Panc1 (cell line): ENCODE results near the gene DHRS7C. TPM values are rescaled to one million over a fixed set of nuclear protein-coding genes. Genes with fewer than 3 reads are reported as not detected.

Experiments
- ATAC-seq: fragments of 200-7000 bp; cut with Tn5 transposase; 2 replicates; pipeline ENCODE4 v1.9.1; 2020; ENCODE audit warnings: mild to moderate bottlenecking, moderate library complexity
- BruUV-seq: library from RNA; stranded (reverse); fragments of 400-500 nt; replicated peaks from 2 replicates; lab custom pipeline; 2021; lab: Mats Ljungman, UMichigan
- CTCF ChIA-PET: fragments of 300-600 bp; sonication (Branson Sonifier 250); formaldehyde crosslinking; loops from one replicate; lab custom pipeline; 2022; ENCODE audit warnings: antibody characterized with exemption; lab: Charles Lee
- POLR2A ChIA-PET: fragments of 300-600 bp; sonication (Branson Sonifier 250); formaldehyde crosslinking; loops from one replicate; lab custom pipeline; 2022; ENCODE audit warnings: antibody characterized with exemption; lab: Charles Lee
- DNase-seq: peaks from one replicate; pipeline ENCODE4 v3.0.0-alpha.2; 2010; ENCODE audit warnings: low read depth, low spot score
- H3K27ac ChIP-seq: 2 replicates; pipeline ENCODE4 v1.5.1; 2011; ENCODE audit warnings: mild to moderate bottlenecking, low read length, inconsistent platforms
- H3K27me3 ChIP-seq: fragments of 200-500 bp; sonication (Bioruptor generic); 2 replicates; pipeline ENCODE4 v1.6.0; 2014; ENCODE audit warnings: low read length, inconsistent platforms; ENCODE audit not compliant: control insufficient read depth, insufficient read depth
- H3K36me3 ChIP-seq: fragments of 200-500 bp; sonication (Bioruptor generic); 2 replicates; pipeline ENCODE4 v1.5.1; 2014; ENCODE audit warnings: inconsistent platforms, mild to moderate bottlenecking, low read length, moderate library complexity; ENCODE audit not compliant: control insufficient read depth, insufficient read depth
- H3K4me1 ChIP-seq: 2 replicates; pipeline ENCODE4 v1.5.1; 2011; ENCODE audit warnings: inconsistent platforms, mild to moderate bottlenecking, low read length, moderate library complexity; ENCODE audit not compliant: control insufficient read depth, insufficient read depth
- H3K4me3 ChIP-seq, 2 experiments: 2 replicates each; pipeline ENCODE4 v1.5.1; 2011 to 2012; ENCODE audit warnings: low read depth in 2 of 2, low read length in 2 of 2, mild to moderate bottlenecking in 2 of 2, inconsistent platforms in 1 of 2, moderate library complexity in 1 of 2
- H3K9me3 ChIP-seq: fragments of 200-500 bp; sonication (Bioruptor generic); 2 replicates; pipeline ENCODE4 v1.5.1; 2014; ENCODE audit warnings: low read depth, mild to moderate bottlenecking, inconsistent platforms, low read length, moderate library complexity; ENCODE audit not compliant: control insufficient read depth, insufficient read depth
- POLR2AphosphoS5 ChIP-seq: IDR thresholded peaks from 2 replicates; pipeline ENCODE4 v1.6.1; 2012; ENCODE audit warnings: mild to moderate bottlenecking, low read depth, low read length, moderate library complexity
- SIN3A ChIP-seq: IDR thresholded peaks from 2 replicates; pipeline ENCODE4 v1.6.1; 2012; ENCODE audit warnings: low read depth, mild to moderate bottlenecking, low read length, moderate library complexity, borderline replicate concordance; ENCODE audit not compliant: insufficient read depth
- TCF7L2 ChIP-seq: IDR thresholded peaks from 2 replicates; pipeline ENCODE4 v1.6.1; 2011; ENCODE audit warnings: mild to moderate bottlenecking, low read depth, low read length, inconsistent platforms
- in situ Hi-C: cut with HindIII; loops from 2 replicates; pipeline ENCODE4 v1.10.0; 2016; ENCODE audit warnings: low sequenced_read_pairs, low pct_unique_long_range_greater_than_20kb
- intact Hi-C: fragments of 100-400 bp; cut with micrococcal nuclease; formaldehyde crosslinking; loops from one replicate; pipeline ENCODE4 v1.10.0; 2022; ENCODE audit not compliant: unreplicated experiment
- total RNA-seq: library from RNA; stranded (reverse); gene quantifications from one replicate; pipeline ENCODE4 v1.2.1, GENCODE V29; 2021; ENCODE audit not compliant: unreplicated experiment
- TF ChIP-seq, protein P1 (sequence below): fragments of 450-650 bp; IDR thresholded peaks from 2 replicates; pipeline ENCODE4 v1.5.1; 2017; ENCODE audit warnings: mild to moderate bottlenecking
- TF ChIP-seq, protein P2 (sequence below), 2 experiments: IDR thresholded peaks; 2 replicates each; pipeline ENCODE4 v1.6.1; 2011 to 2012; ENCODE audit warnings: low read depth in 2 of 2, control low read depth in 1 of 2, low read length in 1 of 2, mild to moderate bottlenecking in 1 of 2, moderate library complexity in 1 of 2; ENCODE audit not compliant: insufficient read depth in 1 of 2

DHRS7C gene
- total RNA-seq, 1 experiment from 2014 or later = not detected

DNA sequence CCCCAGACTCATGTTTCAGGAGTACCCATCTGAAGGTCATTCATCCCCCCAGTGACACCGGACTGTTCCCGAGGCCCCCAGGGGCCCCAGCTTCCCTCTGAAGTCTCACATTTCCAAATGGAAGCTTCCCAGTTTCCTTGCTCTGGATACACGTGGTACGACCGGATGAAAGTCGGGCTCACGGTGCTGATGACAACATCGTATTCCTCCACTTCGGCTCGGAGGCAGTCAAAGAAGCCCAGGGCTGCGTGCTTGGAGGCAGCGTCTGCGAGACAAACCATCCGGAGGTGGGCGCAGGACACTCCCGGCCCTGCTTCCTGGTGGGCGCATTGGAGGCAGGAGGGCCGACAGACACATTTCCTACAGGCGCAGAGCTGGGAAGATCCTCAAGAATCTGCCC lies 18.7 kb downstream of the DHRS7C start:
- TF ChIP-seq SIN3A (no peak), POLR2AphosphoS5 (no peak), TCF7L2 (no peak)
- TF ChIP-seq, protein P1, sequence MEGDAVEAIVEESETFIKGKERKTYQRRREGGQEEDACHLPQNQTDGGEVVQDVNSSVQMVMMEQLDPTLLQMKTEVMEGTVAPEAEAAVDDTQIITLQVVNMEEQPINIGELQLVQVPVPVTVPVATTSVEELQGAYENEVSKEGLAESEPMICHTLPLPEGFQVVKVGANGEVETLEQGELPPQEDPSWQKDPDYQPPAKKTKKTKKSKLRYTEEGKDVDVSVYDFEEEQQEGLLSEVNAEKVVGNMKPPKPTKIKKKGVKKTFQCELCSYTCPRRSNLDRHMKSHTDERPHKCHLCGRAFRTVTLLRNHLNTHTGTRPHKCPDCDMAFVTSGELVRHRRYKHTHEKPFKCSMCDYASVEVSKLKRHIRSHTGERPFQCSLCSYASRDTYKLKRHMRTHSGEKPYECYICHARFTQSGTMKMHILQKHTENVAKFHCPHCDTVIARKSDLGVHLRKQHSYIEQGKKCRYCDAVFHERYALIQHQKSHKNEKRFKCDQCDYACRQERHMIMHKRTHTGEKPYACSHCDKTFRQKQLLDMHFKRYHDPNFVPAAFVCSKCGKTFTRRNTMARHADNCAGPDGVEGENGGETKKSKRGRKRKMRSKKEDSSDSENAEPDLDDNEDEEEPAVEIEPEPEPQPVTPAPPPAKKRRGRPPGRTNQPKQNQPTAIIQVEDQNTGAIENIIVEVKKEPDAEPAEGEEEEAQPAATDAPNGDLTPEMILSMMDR = no peak
- TF ChIP-seq, protein P2, sequence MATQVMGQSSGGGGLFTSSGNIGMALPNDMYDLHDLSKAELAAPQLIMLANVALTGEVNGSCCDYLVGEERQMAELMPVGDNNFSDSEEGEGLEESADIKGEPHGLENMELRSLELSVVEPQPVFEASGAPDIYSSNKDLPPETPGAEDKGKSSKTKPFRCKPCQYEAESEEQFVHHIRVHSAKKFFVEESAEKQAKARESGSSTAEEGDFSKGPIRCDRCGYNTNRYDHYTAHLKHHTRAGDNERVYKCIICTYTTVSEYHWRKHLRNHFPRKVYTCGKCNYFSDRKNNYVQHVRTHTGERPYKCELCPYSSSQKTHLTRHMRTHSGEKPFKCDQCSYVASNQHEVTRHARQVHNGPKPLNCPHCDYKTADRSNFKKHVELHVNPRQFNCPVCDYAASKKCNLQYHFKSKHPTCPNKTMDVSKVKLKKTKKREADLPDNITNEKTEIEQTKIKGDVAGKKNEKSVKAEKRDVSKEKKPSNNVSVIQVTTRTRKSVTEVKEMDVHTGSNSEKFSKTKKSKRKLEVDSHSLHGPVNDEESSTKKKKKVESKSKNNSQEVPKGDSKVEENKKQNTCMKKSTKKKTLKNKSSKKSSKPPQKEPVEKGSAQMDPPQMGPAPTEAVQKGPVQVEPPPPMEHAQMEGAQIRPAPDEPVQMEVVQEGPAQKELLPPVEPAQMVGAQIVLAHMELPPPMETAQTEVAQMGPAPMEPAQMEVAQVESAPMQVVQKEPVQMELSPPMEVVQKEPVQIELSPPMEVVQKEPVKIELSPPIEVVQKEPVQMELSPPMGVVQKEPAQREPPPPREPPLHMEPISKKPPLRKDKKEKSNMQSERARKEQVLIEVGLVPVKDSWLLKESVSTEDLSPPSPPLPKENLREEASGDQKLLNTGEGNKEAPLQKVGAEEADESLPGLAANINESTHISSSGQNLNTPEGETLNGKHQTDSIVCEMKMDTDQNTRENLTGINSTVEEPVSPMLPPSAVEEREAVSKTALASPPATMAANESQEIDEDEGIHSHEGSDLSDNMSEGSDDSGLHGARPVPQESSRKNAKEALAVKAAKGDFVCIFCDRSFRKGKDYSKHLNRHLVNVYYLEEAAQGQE (IDR thresholded peaks at IDR 0.05; ENCODE audit: insufficient read depth in 1 of 2, low read depth in 2 of 2, low read length in 1 of 2) = no peak
- POLR2A ChIA-PET = no interaction called here
- intact Hi-C loops (no loop called here), in situ Hi-C loops (no loop called here)
- Histone ChIP-seq H3K4me1 (no peaks in the 10 kb centered on the region), H3K9me3 (no peaks in the 10 kb centered on the region), H3K27ac (no peak overlapping the region), H3K4me3 (no peak overlapping the region), H3K27me3 (no peaks in the 10 kb centered on the region), H3K36me3 (no peaks in the 10 kb centered on the region)
- DNase-seq (no peak), ATAC-seq (no peak)
- CTCF ChIA-PET = no interaction called here
- no TSS peak for BruUV-seq

DNA sequence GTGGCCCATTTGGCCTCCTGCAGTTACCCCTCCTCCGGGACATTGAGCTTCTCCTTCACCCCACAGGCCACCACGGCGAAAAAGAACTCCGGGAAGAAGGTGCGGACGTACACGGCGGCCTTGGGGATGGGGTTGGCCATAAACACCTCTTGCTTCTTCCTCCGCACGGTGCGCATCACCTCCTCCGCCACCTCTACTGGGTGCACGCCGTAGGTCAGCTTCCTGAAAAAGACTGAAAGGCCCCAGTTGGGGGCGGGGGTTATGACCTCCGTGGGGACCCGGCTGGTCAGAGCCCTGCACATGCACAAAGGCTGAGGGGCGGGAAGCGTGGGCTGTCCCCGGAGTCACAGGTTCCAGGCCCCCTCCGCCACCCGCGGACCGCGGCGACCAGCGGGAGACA lies 19.9 kb downstream of the DHRS7C start:
- no peak overlapping the region for H3K27ac ChIP-seq
- H3K9me3 ChIP-seq = no peaks in the 10 kb centered on the region
- TF ChIP-seq POLR2AphosphoS5 = no peak
- POLR2A ChIA-PET = no interaction called here
- intact Hi-C loops = no loop called here
- no peak for DNase-seq
- no peaks in the 10 kb centered on the region for H3K36me3 ChIP-seq
- no peak overlapping the region for H3K4me3 ChIP-seq
- no TSS peak for BruUV-seq
- ATAC-seq = no peak
- H3K27me3 ChIP-seq = no peaks in the 10 kb centered on the region
- in situ Hi-C loops = no loop called here
- CTCF ChIA-PET = no interaction called here
- H3K4me1 ChIP-seq = no peaks in the 10 kb centered on the region

DNA sequence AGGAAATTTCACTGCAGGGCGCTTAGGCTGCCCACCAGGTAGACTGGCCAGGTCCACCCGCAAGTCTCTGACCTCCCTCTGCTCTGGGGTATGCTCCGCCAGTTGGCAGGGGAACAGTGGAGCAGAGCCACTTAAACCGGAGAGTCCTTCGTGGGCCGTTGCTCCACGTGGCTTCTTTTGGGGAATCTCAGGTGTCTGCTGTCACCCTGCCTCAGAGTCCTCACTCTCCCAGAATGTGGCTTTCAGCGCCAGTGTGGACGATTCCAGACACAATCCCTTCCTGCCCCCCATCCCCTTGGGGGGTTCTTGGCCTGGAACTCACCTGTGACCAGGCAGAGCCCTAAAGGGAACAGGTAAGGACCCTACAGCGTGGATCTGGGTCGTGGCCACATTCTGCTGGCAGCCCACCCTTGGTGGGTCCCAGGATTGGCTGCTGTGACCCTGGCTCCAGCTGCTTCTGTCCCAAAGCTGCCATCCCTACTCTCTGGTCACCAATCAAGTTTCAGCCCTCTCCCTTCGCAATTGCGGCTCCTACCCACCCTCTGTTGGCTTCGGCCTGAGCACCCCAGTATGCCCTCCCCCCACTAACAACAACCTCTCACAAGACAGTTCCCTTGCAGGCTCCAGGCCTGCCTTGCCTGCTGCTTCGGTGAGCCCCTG lies 22.2 kb downstream of the DHRS7C start:
- ChIA-PET POLR2A (no interaction called here), CTCF (interaction anchor here (0.6 to 1.0 kb wide), 2 partner anchors 41 to 192 kb away, joined by 3 read pairs; no protein-coding TSS in a partner anchor)
- BruUV-seq = no TSS peak
- no peaks in the 10 kb centered on the region for H3K9me3 ChIP-seq
- H3K27me3 ChIP-seq = no peaks in the 10 kb centered on the region
- no peak overlapping the region for H3K4me3 ChIP-seq
- no peaks in the 10 kb centered on the region for H3K4me1 ChIP-seq
- DNase-seq = no peak
- H3K36me3 ChIP-seq = no peaks in the 10 kb centered on the region
- no peak for ATAC-seq
- no peak overlapping the region for H3K27ac ChIP-seq
- intact Hi-C loops = loop anchor here (2.0 kb wide), 1 partner anchor 40 kb away; no protein-coding TSS in a partner anchor
- TF ChIP-seq SIN3A = no peak
- TF ChIP-seq POLR2AphosphoS5 = no peak
- TF ChIP-seq TCF7L2 = no peak
- TF ChIP-seq, protein P1 = no peak
- TF ChIP-seq, protein P2 (IDR thresholded peaks at IDR 0.05; ENCODE audit: insufficient read depth in 1 of 2, low read depth in 2 of 2, low read length in 1 of 2) = no peak
- in situ Hi-C loops = no loop called here
